Endothelial cell of umbilical vein (primary cell): ENCODE results near the gene MINDY4. TPM values are rescaled to one million over a fixed set of nuclear protein-coding genes. Genes with fewer than 3 reads are reported as not detected.

Source experiments
- BruUV-seq: library from RNA; stranded (reverse); fragments of 400-500 nt; replicated peaks from 2 replicates; lab custom pipeline; 2021; lab: Mats Ljungman, UMichigan
- CTCF ChIA-PET: fragments of 300-600, 350-600 bp; sonication (Branson Sonifier 250); formaldehyde crosslinking; loops from one replicate; lab custom pipeline; 2021; ENCODE audit warnings: antibody characterized with exemption, inconsistent platforms; lab: Charles Lee
- POLR2A ChIA-PET: fragments of 300-600, 350-600 bp; sonication (Branson Sonifier 250); formaldehyde crosslinking; loops from one replicate; lab custom pipeline; 2021; ENCODE audit warnings: antibody characterized with exemption, inconsistent platforms; lab: Charles Lee
- DNase-seq: peaks from one replicate; pipeline ENCODE4 v3.0.0-alpha.2; 2011; ENCODE audit warnings: low read depth, low spot score
- FAIRE-seq: peaks from 2 replicates; lab custom pipeline; 2011; peaks lifted over from hg19 to GRCh38; lab: Jason Lieb, UNC
- H2AFZ ChIP-seq: 2 replicates; pipeline ENCODE4 v1.6.0; 2012; ENCODE audit warnings: low read depth, low read length, control low read depth, inconsistent platforms
- H3K27ac ChIP-seq: 2 replicates; pipeline ENCODE4 v1.5.1; 2011; ENCODE audit warnings: low read depth, mild to moderate bottlenecking, control low read depth, low read length, moderate library complexity; ENCODE audit not compliant: insufficient read depth
- H3K27me3 ChIP-seq, 2 experiments: 2 replicates each; pipeline versions ENCODE4 v1.6.0 to v1.6.1; 2011; ENCODE audit warnings: low read length in 2 of 2, mixed read lengths in 1 of 2; ENCODE audit not compliant: control insufficient read depth in 2 of 2, insufficient read depth in 2 of 2
- H3K36me3 ChIP-seq, 2 experiments: 2 replicates in 1 of 2; 3 replicates in 1 of 2; pipeline ENCODE4 v1.5.1; 2011; ENCODE audit warnings: low read length in 2 of 2, mild to moderate bottlenecking in 1 of 2, moderate library complexity in 1 of 2; ENCODE audit not compliant: control insufficient read depth in 2 of 2, insufficient read depth in 2 of 2; ENCODE audit errors: extremely low read depth in 1 of 2
- H3K4me1 ChIP-seq: 3 replicates; pipeline ENCODE4 v1.5.1; 2011; ENCODE audit warnings: mild to moderate bottlenecking, low read length; ENCODE audit not compliant: control insufficient read depth, insufficient read depth; ENCODE audit errors: extremely low read depth
- H3K4me2 ChIP-seq: 2 replicates; pipeline ENCODE4 v1.6.1; 2011; ENCODE audit warnings: low read length, control low read depth, mixed read lengths; ENCODE audit not compliant: insufficient read depth
- H3K4me3 ChIP-seq, 3 experiments: fragments of 200-600 bp in 1 of 3; sonication (generic), shearing (Covaris generic) in 1 of 3; replicated peaks in 1 of 3; 2 replicates each; pipeline ENCODE4 v1.5.1; 2011 to 2016; ENCODE audit warnings: control low read depth in 3 of 3, low read length in 3 of 3, mild to moderate bottlenecking in 2 of 3, inconsistent platforms in 1 of 3, low read depth in 1 of 3, moderate library complexity in 1 of 3; ENCODE audit not compliant: insufficient read depth in 1 of 3
- H3K79me2 ChIP-seq: 2 replicates; pipeline ENCODE4 v1.6.0; 2012; ENCODE audit warnings: low read length, inconsistent platforms; ENCODE audit not compliant: control insufficient read depth, insufficient read depth
- H3K9ac ChIP-seq: replicated peaks from 2 replicates; pipeline ENCODE3; 2011; ENCODE audit warnings: low read length, control low read depth; ENCODE audit not compliant: insufficient read depth; ENCODE audit errors: extremely low read depth
- H3K9me1 ChIP-seq: replicated peaks from 3 replicates; pipeline ENCODE4 v1.6.0; 2011; ENCODE audit warnings: mild to moderate bottlenecking, low read length; ENCODE audit not compliant: control insufficient read depth, insufficient read depth; ENCODE audit errors: extremely low read depth
- H3K9me3 ChIP-seq: replicated peaks from 2 replicates; pipeline ENCODE4 v1.5.1; 2012; ENCODE audit warnings: low read length, inconsistent platforms; ENCODE audit not compliant: control insufficient read depth, insufficient read depth
- H4K20me1 ChIP-seq: replicated peaks from 2 replicates; pipeline ENCODE3; 2011; ENCODE audit warnings: mild to moderate bottlenecking, low read length; ENCODE audit not compliant: control insufficient read depth, insufficient read depth; ENCODE audit errors: extremely low read depth
- EZH2 ChIP-seq: IDR thresholded peaks from 2 replicates; pipeline ENCODE4 v1.6.1; 2012; ENCODE audit warnings: borderline replicate concordance, low read depth, mild to moderate bottlenecking, moderate library complexity, low read length, inconsistent platforms; ENCODE audit not compliant: severe bottlenecking
- FOS ChIP-seq: IDR thresholded peaks from 2 replicates; pipeline ENCODE4 v1.6.1; 2011; ENCODE audit warnings: mild to moderate bottlenecking, low read length, moderate library complexity, borderline replicate concordance; ENCODE audit not compliant: insufficient read depth
- GATA2 ChIP-seq: IDR thresholded peaks from 2 replicates; pipeline ENCODE4 v1.7.0; 2011; ENCODE audit warnings: low read depth, mild to moderate bottlenecking, moderate library complexity, mixed read lengths, low read length; ENCODE audit not compliant: insufficient read length, insufficient read depth
- JUN ChIP-seq: IDR thresholded peaks from 2 replicates; pipeline ENCODE4 v1.6.1; 2011; ENCODE audit warnings: borderline replicate concordance, low read depth; ENCODE audit not compliant: insufficient read length, insufficient read depth
- MYC ChIP-seq: IDR thresholded peaks from one replicate; pipeline ENCODE4 v1.6.1; 2011; ENCODE audit warnings: mild to moderate bottlenecking, low read depth, low read length
- POLR2A ChIP-seq: IDR thresholded peaks from 2 replicates; pipeline ENCODE4 v1.6.1; 2012; ENCODE audit warnings: low read depth, mild to moderate bottlenecking, control low read depth, low read length
- POLR2AphosphoS5 ChIP-seq: IDR thresholded peaks from 2 replicates; pipeline ENCODE4 v1.6.1; 2012; ENCODE audit warnings: low read depth, mild to moderate bottlenecking, control low read depth, low read length, moderate library complexity; ENCODE audit not compliant: insufficient read depth
- dilution Hi-C: fragments of 300-500 bp; cut with MboI; formaldehyde crosslinking; loops from one replicate; pipeline ENCODE4 v1.15.0; 2019; ENCODE audit warnings: low sequenced_read_pairs; ENCODE audit not compliant: extremely low pct_ligation_motif_present
- intact Hi-C: fragments of 100-400 bp; cut with micrococcal nuclease; formaldehyde crosslinking; loops from one replicate; pipeline ENCODE4 v1.10.0; 2022
- polyA plus RNA-seq, 4 experiments: library from polyadenylated mRNA; depleted of rRNA in 3 of 4; stranded (reverse) in 3 of 4; unstranded in 1 of 4; fragments of >200 nt; gene quantifications; 2 replicates each; pipeline versions ENCODE4 v1.2.1 to v1.2.3, GENCODE V29; 2011 to 2012; ENCODE audit warnings: missing spikeins in 1 of 4
- total RNA-seq: library from RNA; stranded (reverse); gene quantifications from 2 replicates; pipeline ENCODE4 v1.2.3, GENCODE V29; 2021
- TF ChIP-seq, protein P1 (sequence below), 2 donors: IDR thresholded peaks; 1 replicate in 1 of 2; 2 replicates in 1 of 2; pipeline ENCODE4 v1.5.1; 2011; ENCODE audit warnings: low read length in 2 of 2, mild to moderate bottlenecking in 2 of 2, moderate library complexity in 2 of 2, control low read depth in 1 of 2, inconsistent platforms in 1 of 2, low read depth in 1 of 2; ENCODE audit not compliant: insufficient read depth in 1 of 2; ENCODE audit errors: extremely low read depth in 1 of 2
- TF ChIP-seq, protein P2 (sequence below): IDR thresholded peaks from 2 replicates; pipeline ENCODE4 v1.6.1; 2011; ENCODE audit not compliant: insufficient read depth, insufficient read length

The MINDY4 gene
- total and polyA plus RNA-seq, 2 donors (not counting 3 experiments of a cell fraction or from before 2014, with no cell fraction given), result 2.2 to 4.7 TPM

DNA sequence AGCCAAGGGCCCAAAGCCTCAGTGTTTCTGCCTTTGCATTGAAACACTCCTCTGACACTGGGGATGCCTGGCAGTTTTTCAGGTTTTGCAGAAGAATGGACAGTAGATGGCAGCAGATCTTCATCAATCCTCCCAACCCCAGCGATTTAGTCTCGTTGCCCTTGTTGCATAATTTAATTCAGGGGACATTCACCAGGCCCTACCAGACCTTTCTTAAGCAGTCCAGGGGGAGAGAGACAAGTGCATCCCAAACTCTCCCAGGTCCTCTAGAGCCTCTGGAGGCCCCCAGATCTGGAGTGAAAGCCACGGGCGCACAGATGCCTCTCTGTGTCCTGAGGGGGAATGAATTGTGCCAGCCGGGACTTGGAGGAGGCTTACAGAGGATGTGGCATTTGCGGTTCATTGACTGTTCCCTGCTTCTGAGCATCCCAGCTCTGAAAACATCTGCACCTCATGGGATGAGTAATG is 29.6 kb downstream of the MINDY4 start:
- Histone ChIP-seq H3K36me3 (no peaks in the 10 kb centered on the region), H3K4me1 (peaks cover 58% of the 10 kb centered on the region), H3K4me3 (no peak overlapping the region), H4K20me1 (no peaks in the 10 kb centered on the region), H3K9ac (no peak overlapping the region), H3K9me1 (no peaks in the 10 kb centered on the region), H3K4me2 (no peak overlapping the region), H3K9me3 (no peaks in the 10 kb centered on the region), H3K79me2 (no peaks in the 10 kb centered on the region), H3K27me3 (no peaks in the 10 kb centered on the region), H3K27ac (no peak overlapping the region), H2AFZ (no peak overlapping the region)
- peak; percentile 95 for FAIRE-seq
- DNase-seq, result peak; percentile 80
- no TSS peak for BruUV-seq
- intact Hi-C loops, result loop anchor here (1.0 to 5.0 kb wide), 8 partner anchors 59 to 321 kb away; no protein-coding TSS in a partner anchor
- ChIA-PET POLR2A (no interaction called here), CTCF (interaction anchor here (1.2 to 2.0 kb wide), 9 partner anchors 69 to 321 kb away, joined by 3 to 42 read pairs (median 9); no protein-coding TSS in a partner anchor)
- dilution Hi-C loops, result no loop called here
- TF ChIP-seq, protein P1, sequence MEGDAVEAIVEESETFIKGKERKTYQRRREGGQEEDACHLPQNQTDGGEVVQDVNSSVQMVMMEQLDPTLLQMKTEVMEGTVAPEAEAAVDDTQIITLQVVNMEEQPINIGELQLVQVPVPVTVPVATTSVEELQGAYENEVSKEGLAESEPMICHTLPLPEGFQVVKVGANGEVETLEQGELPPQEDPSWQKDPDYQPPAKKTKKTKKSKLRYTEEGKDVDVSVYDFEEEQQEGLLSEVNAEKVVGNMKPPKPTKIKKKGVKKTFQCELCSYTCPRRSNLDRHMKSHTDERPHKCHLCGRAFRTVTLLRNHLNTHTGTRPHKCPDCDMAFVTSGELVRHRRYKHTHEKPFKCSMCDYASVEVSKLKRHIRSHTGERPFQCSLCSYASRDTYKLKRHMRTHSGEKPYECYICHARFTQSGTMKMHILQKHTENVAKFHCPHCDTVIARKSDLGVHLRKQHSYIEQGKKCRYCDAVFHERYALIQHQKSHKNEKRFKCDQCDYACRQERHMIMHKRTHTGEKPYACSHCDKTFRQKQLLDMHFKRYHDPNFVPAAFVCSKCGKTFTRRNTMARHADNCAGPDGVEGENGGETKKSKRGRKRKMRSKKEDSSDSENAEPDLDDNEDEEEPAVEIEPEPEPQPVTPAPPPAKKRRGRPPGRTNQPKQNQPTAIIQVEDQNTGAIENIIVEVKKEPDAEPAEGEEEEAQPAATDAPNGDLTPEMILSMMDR (IDR thresholded peaks at IDR 0.05; ENCODE audit: extremely low read depth in 1 of 2, insufficient read depth in 1 of 2, low read depth in 1 of 2, low read length in 2 of 2), result peak; percentile 62 to 70
- TF ChIP-seq POLR2AphosphoS5, result no peak

DNA sequence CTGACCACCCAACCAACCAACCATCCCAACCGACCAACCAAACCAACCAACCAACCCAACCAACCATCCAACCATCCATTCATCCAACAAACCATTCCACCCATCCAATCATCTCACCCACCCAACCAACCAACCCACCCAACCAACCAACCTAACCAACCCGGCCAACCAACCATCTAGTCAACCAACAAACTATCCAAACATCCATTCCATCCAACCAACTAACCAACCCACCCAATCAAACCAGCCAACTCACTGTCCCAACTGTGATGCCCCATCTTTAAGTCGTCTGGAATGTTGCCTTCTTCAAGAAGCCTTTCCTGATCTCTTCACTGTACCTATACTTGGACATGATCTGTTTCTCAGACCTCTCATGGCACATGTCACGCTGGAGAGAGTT is 31.6 kb downstream of the MINDY4 start:
- Histone ChIP-seq H3K4me3 (no peak overlapping the region), H3K9ac (no peak overlapping the region), H3K9me3 (no peaks in the 10 kb centered on the region), H3K27ac (no peak overlapping the region), H3K9me1 (no peaks in the 10 kb centered on the region), H3K4me1 (peaks cover 43% of the 10 kb centered on the region), H3K4me2 (no peak overlapping the region), H2AFZ (no peak overlapping the region), H3K36me3 (no peaks in the 10 kb centered on the region), H3K27me3 (no peaks in the 10 kb centered on the region), H3K79me2 (no peaks in the 10 kb centered on the region), H4K20me1 (no peaks in the 10 kb centered on the region)
- TF ChIP-seq JUN, result no peak
- no peak for TF ChIP-seq MYC
- TF ChIP-seq GATA2, result no peak
- TF ChIP-seq, protein P2, sequence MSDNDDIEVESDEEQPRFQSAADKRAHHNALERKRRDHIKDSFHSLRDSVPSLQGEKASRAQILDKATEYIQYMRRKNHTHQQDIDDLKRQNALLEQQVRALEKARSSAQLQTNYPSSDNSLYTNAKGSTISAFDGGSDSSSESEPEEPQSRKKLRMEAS, result no peak
- no peak for TF ChIP-seq EZH2
- no peak for TF ChIP-seq POLR2AphosphoS5
- TF ChIP-seq, protein P1 (IDR thresholded peaks at IDR 0.05; ENCODE audit: extremely low read depth in 1 of 2, insufficient read depth in 1 of 2, low read depth in 1 of 2, low read length in 2 of 2), result no peak
- TF ChIP-seq FOS, result no peak
- TF ChIP-seq POLR2A, result no peak
- dilution Hi-C loops (no loop called here), intact Hi-C loops (loop anchor here (5.0 kb wide), 1 partner anchor 254 kb away; no protein-coding TSS in a partner anchor)
- BruUV-seq, result no TSS peak
- ChIA-PET POLR2A (no interaction called here), CTCF (interaction anchor here (1.3 to 2.9 kb wide), 3 partner anchors 106 to 319 kb away, joined by 5 to 14 read pairs (median 14); no protein-coding TSS in a partner anchor)
- DNase-seq (no peak), FAIRE-seq (no peak)
